DMS 273 (cell line): ENCODE results near the gene MMP2.
A peak's percentile ranks its signal among the peaks of the same experiment; 100 is the strongest.

Experiments used
- DNase-seq: peaks from one replicate; lab custom pipeline; 2025; ENCODE audit not compliant: unreplicated experiment; lab: John Stamatoyannopoulos, UW

Gene MMP2

GRCh38 chr16:55491691-55492090 is 12.7 kb downstream of the MMP2 start:
- DNase-seq: no peak

GRCh38 chr16:55492756-55493380 is 13.9 kb downstream of the MMP2 start:
- DNase-seq: no peak

DNA sequence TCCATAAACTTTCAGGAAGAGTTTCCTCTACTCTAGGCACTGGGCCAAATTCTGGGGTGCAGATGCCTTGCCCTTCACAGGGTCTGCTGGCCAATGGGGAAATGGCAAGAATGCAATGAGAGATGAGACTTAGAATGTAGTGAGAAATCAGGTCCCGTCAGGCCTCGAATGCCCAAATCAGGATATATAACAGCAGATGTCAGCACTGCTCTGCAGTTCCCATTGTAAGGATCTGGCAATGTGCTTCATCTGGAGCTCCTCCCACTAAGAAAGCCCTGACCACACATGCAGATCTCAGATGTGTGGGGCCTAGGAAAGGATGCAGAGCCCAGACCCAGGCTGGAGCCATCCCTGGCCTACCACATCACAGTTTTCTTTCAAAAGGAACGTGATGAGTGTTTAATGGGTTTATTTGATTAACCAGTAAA is 16.0 kb downstream of the MMP2 start:
- DNase-seq: peak; percentile 87

GRCh38 chr16:55495616-55496289 is 16.8 kb downstream of the MMP2 start:
- peak; percentile 92 for DNase-seq

GRCh38 chr16:55496509-55497145 is 17.6 kb downstream of the MMP2 start:
- DNase-seq: peak; percentile 29

DNA sequence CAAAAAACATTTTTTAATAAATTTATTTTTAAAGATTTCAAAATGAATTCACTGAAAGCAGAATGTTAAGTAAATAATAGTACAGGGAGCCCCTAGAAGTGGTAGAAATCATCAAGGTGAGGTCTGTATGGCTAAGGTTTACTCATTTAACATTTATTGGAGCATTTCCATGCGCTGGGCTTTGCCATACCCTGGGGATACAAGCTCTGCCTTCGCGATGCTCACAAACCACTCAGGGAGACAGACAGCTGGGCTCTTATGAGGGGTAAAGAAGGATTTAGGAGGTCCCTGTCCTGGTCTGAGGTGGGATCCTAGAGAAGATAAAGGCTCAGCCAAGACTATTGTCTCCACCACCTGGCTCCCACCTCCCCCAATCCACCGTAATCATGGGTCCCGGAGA is 18.6 kb downstream of the MMP2 start:
- peak; percentile 26 for DNase-seq

DNA sequence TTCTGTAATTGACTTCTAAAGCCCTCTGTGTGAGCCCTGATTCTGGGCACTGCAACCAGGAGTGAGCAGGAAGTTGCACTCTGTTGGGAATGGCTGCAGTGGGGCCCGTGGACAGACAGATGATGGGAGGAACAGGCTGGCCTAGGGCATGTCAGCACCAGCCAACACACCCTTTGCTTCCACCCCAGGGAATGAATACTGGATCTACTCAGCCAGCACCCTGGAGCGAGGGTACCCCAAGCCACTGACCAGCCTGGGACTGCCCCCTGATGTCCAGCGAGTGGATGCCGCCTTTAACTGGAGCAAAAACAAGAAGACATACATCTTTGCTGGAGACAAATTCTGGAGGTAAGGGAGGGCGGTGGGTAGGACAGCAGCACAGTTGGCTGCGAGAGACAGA is 19.1 kb downstream of the MMP2 start:
- no peak for DNase-seq

DNA sequence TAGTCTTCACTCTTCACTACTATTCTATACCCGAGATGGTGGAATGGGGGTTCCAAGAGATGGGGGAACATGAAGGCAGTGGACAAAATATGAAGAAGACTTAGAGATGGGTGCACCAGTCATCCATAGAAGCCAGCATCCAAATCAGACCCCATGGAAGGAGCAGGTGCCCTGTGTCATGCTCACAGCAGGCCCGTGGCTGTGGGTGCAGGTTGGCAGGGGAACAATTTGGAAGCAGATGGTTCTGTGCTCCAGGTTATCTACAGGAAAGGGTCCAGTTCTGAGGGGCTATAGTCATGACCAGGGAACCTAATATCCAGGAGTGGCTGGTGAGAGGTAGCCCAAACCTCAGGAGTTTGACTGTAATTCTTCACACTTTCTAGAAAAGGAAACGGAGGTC is 20.3 kb downstream of the MMP2 start:
- DNase-seq: no peak

DNA sequence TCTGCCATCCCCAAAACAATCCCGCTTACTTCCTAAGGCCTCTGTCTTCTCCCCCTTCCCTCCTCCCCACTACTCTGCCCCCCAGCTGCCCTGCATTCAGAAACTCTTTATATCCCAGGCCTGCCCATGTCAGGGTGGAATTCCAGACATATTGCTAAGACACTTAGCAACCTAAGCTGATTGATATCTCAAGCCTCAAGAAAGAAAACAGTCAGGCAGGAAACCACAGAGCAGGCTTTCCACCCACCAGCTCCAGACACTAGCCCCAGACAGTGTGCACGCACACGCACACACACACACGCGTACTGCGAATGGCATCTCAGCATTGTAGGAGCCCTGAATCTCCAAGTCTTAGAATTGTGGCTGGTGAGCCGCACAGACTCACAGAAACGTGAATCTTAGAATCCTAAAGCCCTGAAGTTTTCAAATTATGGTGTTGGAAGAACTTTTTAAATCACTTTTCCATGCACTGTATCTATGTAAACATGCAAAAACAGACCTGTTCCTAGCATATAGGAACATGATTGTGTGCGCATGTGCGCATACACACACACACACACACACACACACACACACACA is 21.0 kb downstream of the MMP2 start:
- peak; percentile 23 for DNase-seq

DNA sequence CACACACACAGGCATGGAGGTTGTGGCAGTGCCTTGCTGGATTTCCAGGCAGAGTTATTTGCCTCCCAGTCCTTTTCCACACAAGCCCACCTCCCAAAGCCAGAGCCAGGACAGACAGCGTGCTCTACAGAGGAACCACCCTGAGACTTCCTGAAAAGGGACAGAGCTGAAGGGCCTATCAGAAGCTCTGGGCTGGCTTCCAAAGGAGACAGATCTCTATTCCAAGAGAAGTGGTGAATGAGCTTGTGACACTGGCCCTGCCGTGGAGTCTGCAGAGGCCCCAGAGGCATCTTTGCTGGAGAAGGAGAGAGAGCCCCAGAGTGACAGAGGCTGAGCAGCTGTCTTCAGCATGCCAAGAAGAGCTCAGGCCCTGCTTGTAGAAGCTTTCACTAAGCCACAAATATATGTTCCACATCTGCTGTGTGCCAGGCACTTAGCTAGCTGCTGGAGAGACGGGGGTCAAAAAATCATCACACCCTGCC is 21.6 kb downstream of the MMP2 start:
- DNase-seq: peak; percentile 62

- DNase-seq: peak; percentile 31
Observed at GRCh38 chr16:55501549-55502322, 22.7 kb downstream of the MMP2 start.

GRCh38 chr16:55502801-55503366 is 23.9 kb downstream of the MMP2 start:
- DNase-seq: peak; percentile 90

DNA sequence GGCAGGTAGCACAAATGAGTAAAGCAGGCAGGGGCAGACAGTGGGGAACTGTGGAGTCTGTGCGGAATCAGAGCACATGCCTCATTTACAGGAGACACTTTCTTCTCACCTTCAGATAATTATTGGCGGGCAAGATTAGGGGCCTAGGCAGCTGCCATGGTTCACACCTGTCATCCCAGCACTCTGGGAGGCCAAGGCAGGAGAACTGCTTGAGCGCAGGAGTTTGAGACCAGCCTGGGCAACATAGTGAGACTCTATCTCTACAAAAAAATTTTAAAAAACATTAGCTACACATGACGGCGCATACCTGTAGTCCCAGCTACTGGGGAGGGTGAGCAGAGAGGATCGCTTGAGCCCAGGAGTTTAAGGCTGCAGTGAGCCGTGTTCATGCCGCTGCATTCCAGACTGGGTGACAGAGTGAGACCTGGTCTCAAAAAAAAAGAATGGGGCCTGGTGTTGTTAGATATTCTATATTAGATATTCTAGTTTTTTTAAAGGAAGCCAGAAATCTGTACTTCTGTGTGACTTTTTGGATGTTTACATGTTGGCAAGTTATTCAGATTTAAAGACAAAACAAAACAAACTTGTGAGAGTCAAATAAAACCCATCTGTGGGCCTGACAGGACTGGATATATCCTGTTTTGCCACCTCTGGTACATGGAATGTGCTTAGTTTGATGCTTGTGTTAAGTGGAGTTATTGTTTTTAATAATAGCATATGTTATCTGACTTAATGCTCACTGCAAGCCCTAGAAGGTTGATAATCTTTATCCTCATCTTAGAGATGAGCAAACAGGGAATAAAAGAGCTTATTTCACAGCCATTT is 24.9 kb downstream of the MMP2 start:
- no peak for DNase-seq

DNA sequence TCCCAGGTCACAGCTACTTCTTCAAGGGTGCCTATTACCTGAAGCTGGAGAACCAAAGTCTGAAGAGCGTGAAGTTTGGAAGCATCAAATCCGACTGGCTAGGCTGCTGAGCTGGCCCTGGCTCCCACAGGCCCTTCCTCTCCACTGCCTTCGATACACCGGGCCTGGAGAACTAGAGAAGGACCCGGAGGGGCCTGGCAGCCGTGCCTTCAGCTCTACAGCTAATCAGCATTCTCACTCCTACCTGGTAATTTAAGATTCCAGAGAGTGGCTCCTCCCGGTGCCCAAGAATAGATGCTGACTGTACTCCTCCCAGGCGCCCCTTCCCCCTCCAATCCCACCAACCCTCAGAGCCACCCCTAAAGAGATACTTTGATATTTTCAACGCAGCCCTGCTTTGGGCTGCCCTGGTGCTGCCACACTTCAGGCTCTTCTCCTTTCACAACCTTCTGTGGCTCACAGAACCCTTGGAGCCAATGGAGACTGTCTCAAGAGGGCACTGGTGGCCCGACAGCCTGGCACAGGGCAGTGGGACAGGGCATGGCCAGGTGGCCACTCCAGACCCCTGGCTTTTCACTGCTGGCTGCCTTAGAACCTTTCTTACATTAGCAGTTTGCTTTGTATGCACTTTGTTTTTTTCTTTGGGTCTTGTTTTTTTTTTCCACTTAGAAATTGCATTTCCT is 26.5 kb downstream of the MMP2 start:
- no peak for DNase-seq

GRCh38 chr16:55506083-55506482 is 27.1 kb downstream of the MMP2 start:
- peak; percentile 36 for DNase-seq

- no peak for DNase-seq
Observed at GRCh38 chr16:55506708-55507107, 27.7 kb downstream of the MMP2 start.

DNA sequence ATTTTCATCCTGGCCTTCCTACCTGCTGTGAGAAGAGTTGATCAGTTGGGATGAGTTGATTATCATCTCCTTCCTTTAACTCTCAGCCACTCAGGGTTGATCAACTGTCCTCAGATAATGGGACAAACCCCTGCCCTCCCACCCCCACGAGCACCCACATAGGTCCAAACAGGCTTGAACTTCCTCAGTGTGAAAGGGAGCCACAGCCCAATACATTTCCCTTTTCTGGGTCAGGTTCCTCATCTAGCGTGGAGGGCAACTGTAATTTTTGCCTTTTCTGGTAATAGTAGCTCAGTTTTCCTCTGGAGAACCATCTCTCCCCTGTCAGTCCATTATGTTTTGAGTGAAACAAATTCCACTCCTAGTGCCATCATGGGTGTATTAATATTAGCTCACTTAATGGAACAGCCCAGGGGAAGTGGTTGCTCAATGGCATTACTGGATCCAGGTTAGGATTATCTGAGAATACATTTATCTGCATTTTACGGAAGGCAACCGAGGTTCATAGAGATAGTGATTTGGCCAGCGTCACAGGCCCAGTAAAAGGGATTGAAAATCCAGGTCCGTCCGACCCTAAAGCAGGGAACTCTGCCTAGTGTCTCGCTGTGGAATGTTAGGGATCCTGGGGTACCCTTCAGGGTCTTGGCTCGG is 29.4 kb downstream of the MMP2 start:
- no peak for DNase-seq

- peak; percentile 95 for DNase-seq
Observed at GRCh38 chr16:55508941-55509931, 30.2 kb downstream of the MMP2 start, which contains the start of gene LPCAT2. Gene LPCAT2, plus strand, starts transcription at chr16:55509072. Its CDS starts 110 bp downstream, at chr16:55509182.
